ENCODE measurements around the gene SHB.

SHB gene

GRCh38 chr9:38020151-38021076 lies 48.6 kb downstream of the SHB start:
- Mint-ChIP-seq H3K27me3 (ENCODE audit: low read depth) (no peaks in the 10 kb centered on the region), H3K4me1 (ENCODE audit: low read depth) (no peaks in the 10 kb centered on the region), H3K4me3 (no peak overlapping the region), H3K27ac (no peak overlapping the region), H3K9me3 (no peaks in the 10 kb centered on the region), H3K36me3 (ENCODE audit: low read depth) (no peaks in the 10 kb centered on the region)

- Mint-ChIP-seq H3K27me3 (ENCODE audit: low read depth) (no peaks in the 10 kb centered on the region), H3K4me3 (no peak overlapping the region), H3K9me3 (no peaks in the 10 kb centered on the region), H3K27ac (no peak overlapping the region), H3K36me3 (ENCODE audit: low read depth) (no peaks in the 10 kb centered on the region), H3K4me1 (ENCODE audit: low read depth) (no peaks in the 10 kb centered on the region)
These were observed 49.3 kb downstream of the SHB start for GRCh38 chr9:38019731-38020130.

- Mint-ChIP-seq H3K4me3 (no peak overlapping the region), H3K27ac (no peak overlapping the region), H3K4me1 (ENCODE audit: low read depth) (no peaks in the 10 kb centered on the region), H3K36me3 (ENCODE audit: low read depth) (no peaks in the 10 kb centered on the region), H3K27me3 (ENCODE audit: low read depth) (no peaks in the 10 kb centered on the region), H3K9me3 (no peaks in the 10 kb centered on the region)
These were observed 49.9 kb downstream of the SHB start for GRCh38 chr9:38018958-38019602.

- no peak overlapping the region for H3K27ac Mint-ChIP-seq
- no peaks in the 10 kb centered on the region for H3K27me3 Mint-ChIP-seq (ENCODE audit: low read depth)
- H3K9me3 Mint-ChIP-seq, result no peaks in the 10 kb centered on the region
- no peak overlapping the region for H3K4me3 Mint-ChIP-seq
- no peaks in the 10 kb centered on the region for H3K4me1 Mint-ChIP-seq (ENCODE audit: low read depth)
- H3K36me3 Mint-ChIP-seq (ENCODE audit: low read depth), result no peaks in the 10 kb centered on the region
These were observed 50.6 kb downstream of the SHB start for GRCh38 chr9:38018241-38018957.

- H3K27me3 Mint-ChIP-seq (ENCODE audit: low read depth), result no peaks in the 10 kb centered on the region
- no peaks in the 10 kb centered on the region for H3K36me3 Mint-ChIP-seq (ENCODE audit: low read depth)
- H3K4me3 Mint-ChIP-seq, result no peak overlapping the region
- H3K27ac Mint-ChIP-seq, result no peak overlapping the region
- no peaks in the 10 kb centered on the region for H3K9me3 Mint-ChIP-seq
- H3K4me1 Mint-ChIP-seq (ENCODE audit: low read depth), result no peaks in the 10 kb centered on the region
These were observed 51.2 kb downstream of the SHB start for GRCh38 chr9:38017885-38018186.

- H3K9me3 Mint-ChIP-seq, result no peaks in the 10 kb centered on the region
- H3K4me3 Mint-ChIP-seq, result no peak overlapping the region
- no peak overlapping the region for H3K27ac Mint-ChIP-seq
- no peaks in the 10 kb centered on the region for H3K4me1 Mint-ChIP-seq (ENCODE audit: low read depth)
- no peaks in the 10 kb centered on the region for H3K27me3 Mint-ChIP-seq (ENCODE audit: low read depth)
- H3K36me3 Mint-ChIP-seq (ENCODE audit: low read depth), result no peaks in the 10 kb centered on the region
These were observed 51.7 kb downstream of the SHB start for GRCh38 chr9:38017149-38017884.

GRCh38 chr9:38016375-38017135 lies 52.5 kb downstream of the SHB start:
- H3K27me3 Mint-ChIP-seq (ENCODE audit: low read depth), result no peaks in the 10 kb centered on the region
- no peak overlapping the region for H3K4me3 Mint-ChIP-seq
- H3K36me3 Mint-ChIP-seq (ENCODE audit: low read depth), result no peaks in the 10 kb centered on the region
- no peaks in the 10 kb centered on the region for H3K4me1 Mint-ChIP-seq (ENCODE audit: low read depth)
- H3K27ac Mint-ChIP-seq, result no peak overlapping the region
- H3K9me3 Mint-ChIP-seq, result no peaks in the 10 kb centered on the region

- H3K27me3 Mint-ChIP-seq (ENCODE audit: low read depth), result no peaks in the 10 kb centered on the region
- no peaks in the 10 kb centered on the region for H3K36me3 Mint-ChIP-seq (ENCODE audit: low read depth)
- H3K27ac Mint-ChIP-seq, result no peak overlapping the region
- no peaks in the 10 kb centered on the region for H3K9me3 Mint-ChIP-seq
- no peak overlapping the region for H3K4me3 Mint-ChIP-seq
- H3K4me1 Mint-ChIP-seq (ENCODE audit: low read depth), result no peaks in the 10 kb centered on the region
These were observed 53.1 kb downstream of the SHB start for GRCh38 chr9:38015906-38016305.

- Mint-ChIP-seq H3K4me1 (ENCODE audit: low read depth) (no peaks in the 10 kb centered on the region), H3K27me3 (ENCODE audit: low read depth) (no peaks in the 10 kb centered on the region), H3K4me3 (no peak overlapping the region), H3K27ac (no peak overlapping the region), H3K9me3 (no peaks in the 10 kb centered on the region), H3K36me3 (ENCODE audit: low read depth) (no peaks in the 10 kb centered on the region)
These were observed 53.8 kb downstream of the SHB start for GRCh38 chr9:38015266-38015665.

GRCh38 chr9:38012767-38013450 lies 56.1 kb downstream of the SHB start:
- H3K4me3 Mint-ChIP-seq, result no peak overlapping the region
- no peaks in the 10 kb centered on the region for H3K36me3 Mint-ChIP-seq (ENCODE audit: low read depth)
- no peaks in the 10 kb centered on the region for H3K27me3 Mint-ChIP-seq (ENCODE audit: low read depth)
- peaks cover 6% of the 10 kb centered on the region for H3K4me1 Mint-ChIP-seq (ENCODE audit: low read depth)
- H3K27ac Mint-ChIP-seq, result no peak overlapping the region
- H3K9me3 Mint-ChIP-seq, result no peaks in the 10 kb centered on the region

- Mint-ChIP-seq H3K4me3 (no peak overlapping the region), H3K27ac (no peak overlapping the region), H3K4me1 (ENCODE audit: low read depth) (peaks cover 8% of the 10 kb centered on the region), H3K27me3 (ENCODE audit: low read depth) (no peaks in the 10 kb centered on the region), H3K36me3 (ENCODE audit: low read depth) (no peaks in the 10 kb centered on the region), H3K9me3 (no peaks in the 10 kb centered on the region)
These were observed 57.0 kb downstream of the SHB start for GRCh38 chr9:38011991-38012390.

- Mint-ChIP-seq H3K4me1 (ENCODE audit: low read depth) (peaks cover 8% of the 10 kb centered on the region), H3K36me3 (ENCODE audit: low read depth) (no peaks in the 10 kb centered on the region), H3K27ac (no peak overlapping the region), H3K9me3 (no peaks in the 10 kb centered on the region), H3K4me3 (no peak overlapping the region), H3K27me3 (ENCODE audit: low read depth) (no peaks in the 10 kb centered on the region)
These were observed 57.9 kb downstream of the SHB start for GRCh38 chr9:38010918-38011704.

GRCh38 chr9:38009990-38010389 lies 59.0 kb downstream of the SHB start:
- Mint-ChIP-seq H3K4me1 (ENCODE audit: low read depth) (peaks cover 8% of the 10 kb centered on the region), H3K4me3 (no peak overlapping the region)

More at GRCh38 chr9:38009990-38010389, 59.0 kb downstream of the SHB start:
- H3K36me3 Mint-ChIP-seq (ENCODE audit: low read depth), result no peaks in the 10 kb centered on the region
- no peaks in the 10 kb centered on the region for H3K27me3 Mint-ChIP-seq (ENCODE audit: low read depth)
- no peak overlapping the region for H3K27ac Mint-ChIP-seq
- no peaks in the 10 kb centered on the region for H3K9me3 Mint-ChIP-seq
